HepG2 (cell line): ENCODE results near the gene MRPL2. TPM values are rescaled to one million over a fixed set of nuclear protein-coding genes. Genes with fewer than 3 reads are reported as not detected.

Experiments used
- ARNT ChIP-seq: fragments of 450-650 bp; IDR thresholded peaks from 2 replicates; pipeline ENCODE4 v1.6.1; 2017
- ATF7-NPFF ChIP-seq: sonication (generic); formaldehyde crosslinking; IDR thresholded peaks from 2 replicates; pipeline ENCODE4 v1.8.1; 2023; ENCODE audit warnings: mild to moderate bottlenecking, low read depth, missing genetic modification reagents, moderate library complexity
- CBX2 ChIP-seq, 2 experiments: fragments of 200-600 bp in 1 of 2; sonication (generic); formaldehyde crosslinking in 1 of 2; IDR thresholded peaks; 2 replicates each; pipeline versions ENCODE4 v1.7.0 to v1.8.1; 2018 to 2022; ENCODE audit warnings: low read depth in 2 of 2, low read length in 1 of 2, mild to moderate bottlenecking in 1 of 2, missing genetic modification reagents in 1 of 2
- ONECUT2 ChIP-seq: sonication (generic); formaldehyde crosslinking; IDR thresholded peaks from 2 replicates; pipeline ENCODE4 v1.4.0; 2020; ENCODE audit warnings: missing genetic modification reagents
- SNAI1 ChIP-seq: sonication (generic); formaldehyde crosslinking; IDR thresholded peaks from 2 replicates; pipeline ENCODE4 v1.5.0; 2020; ENCODE audit warnings: mild to moderate bottlenecking, missing genetic modification reagents, borderline replicate concordance
- SP1 ChIP-seq, 2 experiments: fragments of 450-650 bp in 1 of 2; sonication (generic) in 1 of 2; formaldehyde crosslinking in 1 of 2; IDR thresholded peaks; 2 replicates each; pipeline versions ENCODE4 v1.4.0 to v1.6.1; 2016 to 2020; ENCODE audit warnings: missing genetic modification reagents in 1 of 2
- SP140L ChIP-seq: sonication (generic); formaldehyde crosslinking; IDR thresholded peaks from 2 replicates; pipeline ENCODE4 v1.4.0; 2020; ENCODE audit warnings: missing genetic modification reagents, borderline replicate concordance
- SP5 ChIP-seq: IDR thresholded peaks from 2 replicates; pipeline ENCODE4 v1.6.1; 2016; ENCODE audit warnings: low read depth, borderline replicate concordance
- SRY ChIP-seq: sonication (generic); formaldehyde crosslinking; IDR thresholded peaks from 2 replicates; pipeline ENCODE4 v1.8.0; 2022; ENCODE audit warnings: mild to moderate bottlenecking, missing genetic modification reagents
- ZFP37 ChIP-seq: sonication (generic); formaldehyde crosslinking; IDR thresholded peaks from 2 replicates; pipeline ENCODE4 v1.4.0; 2020; ENCODE audit warnings: missing genetic modification reagents, borderline replicate concordance
- ZNF235 ChIP-seq: sonication (generic); formaldehyde crosslinking; IDR thresholded peaks from 2 replicates; pipeline ENCODE4 v1.8.1; 2023; ENCODE audit warnings: mild to moderate bottlenecking, missing genetic modification reagents, borderline replicate concordance
- ZNF746 ChIP-seq: sonication (generic); formaldehyde crosslinking; IDR thresholded peaks from 2 replicates; pipeline ENCODE4 v1.8.0; 2022; ENCODE audit warnings: mild to moderate bottlenecking, missing genetic modification reagents
- ZNF790 ChIP-seq: sonication (generic); formaldehyde crosslinking; IDR thresholded peaks from 2 replicates; pipeline ENCODE4 v1.8.0; 2022; ENCODE audit warnings: missing genetic modification reagents, mild to moderate bottlenecking, borderline replicate concordance
- ZNF878 ChIP-seq: sonication (generic); formaldehyde crosslinking; IDR thresholded peaks from 2 replicates; pipeline ENCODE4 v1.8.1; 2023; ENCODE audit warnings: mild to moderate bottlenecking, missing genetic modification reagents, moderate library complexity
- polyA plus RNA-seq, 8 experiments: library from polyadenylated mRNA; depleted of rRNA in 3 of 8; stranded (reverse) in 7 of 8; unstranded in 1 of 8; fragments of >200 nt; fragmentation: Illumina TruSeq in 4 of 8; extraction: Trizol in 4 of 8; gene quantifications; 2 replicates each; pipeline versions ENCODE4 v1.2.1 to v1.2.3, GENCODE V29; 2011 to 2016; ENCODE audit warnings: low read depth in 4 of 8, missing spikeins in 1 of 8, mixed read lengths in 1 of 8; ENCODE audit not compliant: insufficient read depth in 1 of 8
- total RNA-seq, 5 experiments: library from RNA; depleted of rRNA; stranded (reverse); fragments of >200 nt; fragmentation: Illumina TruSeq; extraction: Trizol; gene quantifications; 2 replicates each; pipeline ENCODE4 v1.2.3, GENCODE V29; 2016; ENCODE audit warnings: low read depth in 1 of 5
- TF ChIP-seq, protein P1 (sequence below): sonication (generic); formaldehyde crosslinking; IDR thresholded peaks from 2 replicates; pipeline ENCODE4 v1.8.1; 2023; ENCODE audit warnings: mild to moderate bottlenecking, inconsistent platforms, moderate library complexity, missing genetic modification reagents, borderline replicate concordance
- TF ChIP-seq, protein P2 (sequence below): IDR thresholded peaks from 2 replicates; pipeline ENCODE4 v1.6.1; 2016
- TF ChIP-seq, protein P3 (sequence below), 2 experiments: sonication (generic) in 1 of 2; formaldehyde crosslinking in 1 of 2; IDR thresholded peaks; 2 replicates each; pipeline versions ENCODE4 v1.4.0 to v1.6.1; 2016 to 2020; ENCODE audit warnings: borderline replicate concordance in 1 of 2, low read depth in 1 of 2, mild to moderate bottlenecking in 1 of 2, missing genetic modification reagents in 1 of 2
- TF ChIP-seq, protein P4 (sequence below): sonication (generic); formaldehyde crosslinking; IDR thresholded peaks from 2 replicates; pipeline ENCODE4 v1.8.0; 2022; ENCODE audit warnings: mild to moderate bottlenecking, missing genetic modification reagents, moderate library complexity
- TF ChIP-seq, protein P5 (sequence below): IDR thresholded peaks from 2 replicates; pipeline ENCODE4 v1.6.1; 2016; ENCODE audit warnings: missing biosample characterization, missing genetic modification reagents, low read depth

The MRPL2 gene
- total and polyA plus RNA-seq, 2 of the 13 experiments (the other 11 are each of a cell fraction or from before 2014, with no cell fraction given), result 56.8 to 65.6 TPM

DNA sequence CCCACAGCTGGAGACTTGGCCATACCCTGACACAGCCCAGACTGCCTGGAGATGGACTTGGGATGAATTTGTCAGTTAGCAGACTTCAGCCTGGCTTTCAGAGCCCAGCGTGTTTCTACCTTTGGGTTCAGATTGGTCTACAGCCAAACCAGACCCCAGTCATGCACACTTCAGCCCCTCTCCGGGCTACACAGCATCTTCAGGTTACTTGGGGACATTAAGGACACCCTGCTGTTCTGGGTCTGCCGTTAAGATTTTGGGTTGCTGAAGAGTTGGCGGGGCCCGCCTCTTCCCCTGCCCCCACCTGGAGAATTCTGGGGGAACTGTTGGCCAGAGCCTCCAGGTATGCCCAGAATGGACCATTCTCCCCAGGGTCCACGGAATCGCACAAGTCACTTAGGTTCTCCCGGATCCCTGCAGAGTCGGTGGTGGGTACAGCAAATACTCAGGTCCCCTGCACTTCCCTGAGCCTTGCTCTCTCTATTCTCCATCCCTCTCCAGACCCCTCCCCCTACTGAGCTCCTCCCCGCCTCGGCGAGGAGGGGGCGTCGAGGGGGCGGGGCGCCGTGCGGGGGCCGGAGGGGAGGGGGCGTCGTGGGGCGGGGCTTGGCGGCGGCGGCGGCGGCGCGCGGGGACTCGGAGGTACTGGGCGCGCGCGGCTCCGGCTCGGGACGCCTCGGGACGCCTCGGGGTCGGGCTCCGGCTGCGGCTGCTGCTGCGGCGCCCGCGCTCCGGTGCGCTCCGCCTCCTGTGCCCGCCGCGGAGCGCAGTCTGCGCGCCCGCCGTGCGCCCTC lies 16.6 kb upstream of the MRPL2 start, which contains the start of gene PTK7 (continued):
- TF ChIP-seq, protein P1, sequence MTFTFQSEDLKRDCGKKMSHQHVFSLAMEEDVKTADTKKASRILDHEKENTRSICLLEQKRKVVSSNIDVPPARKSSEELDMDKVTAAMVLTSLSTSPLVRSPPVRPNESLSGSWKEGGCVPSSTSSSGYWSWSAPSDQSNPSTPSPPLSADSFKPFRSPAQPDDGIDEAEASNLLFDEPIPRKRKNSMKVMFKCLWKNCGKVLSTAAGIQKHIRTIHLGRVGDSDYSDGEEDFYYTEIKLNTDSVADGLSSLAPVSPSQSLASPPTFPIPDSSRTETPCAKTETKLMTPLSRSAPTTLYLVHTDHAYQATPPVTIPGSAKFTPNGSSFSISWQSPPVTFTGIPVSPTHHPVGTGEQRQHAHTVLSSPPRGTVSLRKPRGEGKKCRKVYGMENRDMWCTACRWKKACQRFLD (CRISPR knock-in tag), result no peak
- TF ChIP-seq SP140L (CRISPR knock-in tag) (no peak), ZNF235 (CRISPR knock-in tag) (0 out of 2 replicates have a peak, but pooled peaks have one; percentile 2), ONECUT2 (CRISPR knock-in tag) (no peak), ZNF878 (no peak), ATF7-NPFF (CRISPR knock-in tag) (peak; percentile 74; the same call in 1 of the 2 replicates), SNAI1 (CRISPR knock-in tag) (0 out of 2 replicates have a peak, but pooled peaks have one; percentile 8), SP1 (IDR thresholded peaks at IDR 0.05) (no peak), SP1 (CRISPR knock-in tag; IDR thresholded peaks at IDR 0.05) (peak; percentile 60; the same call in 1 of the 2 replicates), SRY (CRISPR knock-in tag) (0 out of 2 replicates have a peak, but pooled peaks have one; percentile 35), CBX2 (IDR thresholded peaks at IDR 0.05; ENCODE audit: low read depth, low read length) (no peak), CBX2 (CRISPR knock-in tag; IDR thresholded peaks at IDR 0.05; ENCODE audit: low read depth) (no peak), ARNT (no peak), ZNF790 (CRISPR knock-in tag) (no peak), SP5 (CRISPR knock-in tag) (peak; percentile 51), ZFP37 (CRISPR knock-in tag) (no peak), ZNF746 (CRISPR knock-in tag) (0 out of 2 replicates have a peak, but pooled peaks have one; percentile 18)
- TF ChIP-seq, protein P2, sequence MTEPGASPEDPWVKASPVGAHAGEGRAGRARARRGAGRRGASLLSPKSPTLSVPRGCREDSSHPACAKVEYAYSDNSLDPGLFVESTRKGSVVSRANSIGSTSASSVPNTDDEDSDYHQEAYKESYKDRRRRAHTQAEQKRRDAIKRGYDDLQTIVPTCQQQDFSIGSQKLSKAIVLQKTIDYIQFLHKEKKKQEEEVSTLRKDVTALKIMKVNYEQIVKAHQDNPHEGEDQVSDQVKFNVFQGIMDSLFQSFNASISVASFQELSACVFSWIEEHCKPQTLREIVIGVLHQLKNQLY (CRISPR knock-in tag), result no peak
- TF ChIP-seq, protein P3, sequence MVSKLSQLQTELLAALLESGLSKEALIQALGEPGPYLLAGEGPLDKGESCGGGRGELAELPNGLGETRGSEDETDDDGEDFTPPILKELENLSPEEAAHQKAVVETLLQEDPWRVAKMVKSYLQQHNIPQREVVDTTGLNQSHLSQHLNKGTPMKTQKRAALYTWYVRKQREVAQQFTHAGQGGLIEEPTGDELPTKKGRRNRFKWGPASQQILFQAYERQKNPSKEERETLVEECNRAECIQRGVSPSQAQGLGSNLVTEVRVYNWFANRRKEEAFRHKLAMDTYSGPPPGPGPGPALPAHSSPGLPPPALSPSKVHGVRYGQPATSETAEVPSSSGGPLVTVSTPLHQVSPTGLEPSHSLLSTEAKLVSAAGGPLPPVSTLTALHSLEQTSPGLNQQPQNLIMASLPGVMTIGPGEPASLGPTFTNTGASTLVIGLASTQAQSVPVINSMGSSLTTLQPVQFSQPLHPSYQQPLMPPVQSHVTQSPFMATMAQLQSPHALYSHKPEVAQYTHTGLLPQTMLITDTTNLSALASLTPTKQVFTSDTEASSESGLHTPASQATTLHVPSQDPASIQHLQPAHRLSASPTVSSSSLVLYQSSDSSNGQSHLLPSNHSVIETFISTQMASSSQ (IDR thresholded peaks at IDR 0.05; ENCODE audit: low read depth), result no peak
- TF ChIP-seq, protein P3 (CRISPR knock-in tag; IDR thresholded peaks at IDR 0.05; ENCODE audit: borderline replicate concordance), result 0 out of 2 replicates have a peak, but pooled peaks have one; percentile 7
- TF ChIP-seq, protein P4, sequence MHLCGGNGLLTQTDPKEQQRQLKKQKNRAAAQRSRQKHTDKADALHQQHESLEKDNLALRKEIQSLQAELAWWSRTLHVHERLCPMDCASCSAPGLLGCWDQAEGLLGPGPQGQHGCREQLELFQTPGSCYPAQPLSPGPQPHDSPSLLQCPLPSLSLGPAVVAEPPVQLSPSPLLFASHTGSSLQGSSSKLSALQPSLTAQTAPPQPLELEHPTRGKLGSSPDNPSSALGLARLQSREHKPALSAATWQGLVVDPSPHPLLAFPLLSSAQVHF (CRISPR knock-in tag), result peak; percentile 12; the same call in 1 of the 2 replicates
- TF ChIP-seq, protein P5, sequence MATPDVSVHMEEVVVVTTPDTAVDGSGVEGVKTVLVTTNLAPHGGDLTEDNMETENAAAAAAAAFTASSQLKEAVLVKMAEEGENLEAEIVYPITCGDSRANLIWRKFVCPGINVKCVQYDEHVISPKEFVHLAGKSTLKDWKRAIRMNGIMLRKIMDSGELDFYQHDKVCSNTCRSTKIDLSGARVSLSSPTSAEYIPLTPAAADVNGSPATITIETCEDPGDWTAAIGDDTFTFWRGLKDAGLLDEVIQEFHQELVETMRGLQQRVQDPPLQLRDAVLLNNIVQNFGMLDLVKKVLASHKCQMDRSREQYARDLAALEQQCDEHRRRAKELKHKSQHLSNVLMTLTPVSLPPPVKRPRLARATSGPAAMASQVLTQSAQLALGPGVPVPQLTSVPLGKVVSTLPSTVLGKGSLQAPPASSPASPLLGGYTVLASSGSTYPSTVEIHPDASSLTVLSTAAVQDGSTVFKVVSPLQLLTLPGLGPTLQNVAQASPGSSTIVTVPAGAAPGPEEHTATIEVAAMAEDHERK (CRISPR knock-in tag), result peak; percentile 36; the same call in 1 of the 2 replicates
